Hepatocyte (in vitro differentiated cells): Measurements from ENCODE around the gene MRPS10. TPM values are rescaled to one million over a fixed set of nuclear protein-coding genes. Genes with fewer than 3 reads are reported as not detected.

Source experiments
- DNase-seq: peaks from one replicate; pipeline ENCODE4 v3.0.0-alpha.2; 2016; ENCODE audit warnings: low spot score
- H2AFZ ChIP-seq: fragments of 200-600 bp; sonication (generic); 2 replicates; pipeline ENCODE4 v1.6.0; 2016; ENCODE audit warnings: antibody characterized with exemption, mild to moderate bottlenecking
- H3K27ac ChIP-seq: fragments of 200-600 bp; sonication (generic); 2 replicates; pipeline ENCODE4 v1.5.1; 2016; ENCODE audit warnings: mild to moderate bottlenecking
- H3K27me3 ChIP-seq: fragments of 200-600 bp; sonication (generic); 2 replicates; pipeline ENCODE4 v1.6.1; 2016
- H3K36me3 ChIP-seq: fragments of 200-600 bp; sonication (generic); replicated peaks from 2 replicates; pipeline ENCODE4 v1.5.1; 2016; ENCODE audit warnings: low read depth; ENCODE audit not compliant: insufficient read depth
- H3K4me1 ChIP-seq: fragments of 200-600 bp; sonication (generic); 2 replicates; pipeline ENCODE4 v1.5.1; 2016; ENCODE audit warnings: mild to moderate bottlenecking, moderate library complexity; ENCODE audit not compliant: insufficient read depth
- H3K4me2 ChIP-seq: fragments of 200-600 bp; sonication (generic); 2 replicates; pipeline ENCODE4 v1.6.0; 2016
- H3K4me3 ChIP-seq: fragments of 200-600 bp; sonication (generic); 2 replicates; pipeline ENCODE4 v1.5.1; 2016; ENCODE audit warnings: mild to moderate bottlenecking
- H3K79me2 ChIP-seq: fragments of 200-600 bp; sonication (generic); 2 replicates; pipeline ENCODE4 v1.6.0; 2017; ENCODE audit warnings: mild to moderate bottlenecking
- H3K9me2 ChIP-seq: fragments of 200-600 bp; sonication (generic); replicated peaks from 2 replicates; pipeline ENCODE4 v1.6.0; 2017; ENCODE audit warnings: mild to moderate bottlenecking; ENCODE audit not compliant: insufficient read depth
- H3K9me3 ChIP-seq: fragments of 200-600 bp; sonication (generic); 2 replicates; pipeline ENCODE4 v1.5.1; 2016; ENCODE audit warnings: low read depth, mild to moderate bottlenecking
- H4K20me1 ChIP-seq: fragments of 200-600 bp; sonication (generic); 2 replicates; pipeline ENCODE4 v1.6.0; 2016; ENCODE audit warnings: mild to moderate bottlenecking; ENCODE audit not compliant: insufficient read depth, poor library complexity, severe bottlenecking
- CTCF ChIP-seq: fragments of 200-600 bp; sonication (generic); IDR thresholded peaks from 2 replicates; pipeline ENCODE4 v1.5.1; 2016; ENCODE audit warnings: antibody characterized with exemption, mild to moderate bottlenecking; ENCODE audit not compliant: poor library complexity
- EZH2 ChIP-seq: fragments of 200-600 bp; sonication (generic); IDR thresholded peaks from 2 replicates; pipeline ENCODE4 v1.6.1; 2016; ENCODE audit warnings: antibody characterized with exemption, mild to moderate bottlenecking, borderline replicate concordance
- EZH2phosphoT487 ChIP-seq: fragments of 200-600 bp; sonication (generic); IDR thresholded peaks from one replicate; pipeline ENCODE4 v1.6.1; 2018; ENCODE audit warnings: antibody characterized with exemption, mild to moderate bottlenecking, low read depth, moderate library complexity; ENCODE audit not compliant: unreplicated experiment, severe bottlenecking
- WGBS: methylation state at CpG from one replicate; pipeline ENCODE4 v1.1.6; 2016; ENCODE audit warnings: low lambda C conversion rate; ENCODE audit errors: missing lambda C conversion rate; 5-methylcytosine and 5-hydroxymethylcytosine counted together
- polyA plus RNA-seq: library from polyadenylated mRNA; unstranded; fragments of >200 nt; fragmentation: Nextera tagmentation; extraction: Ambion mirVana; gene quantifications from 2 replicates; pipeline ENCODE4 v1.2.1, GENCODE V29; 2016
- total RNA-seq: library from RNA; depleted of rRNA; stranded (reverse); fragments of >200 nt; gene quantifications from 2 replicates; pipeline ENCODE4 v1.2.3, GENCODE V29; 2014

The MRPS10 gene
- total and polyA plus RNA-seq, 2 experiments from 2014 or later: 26.8 to 42.8 TPM

DNA sequence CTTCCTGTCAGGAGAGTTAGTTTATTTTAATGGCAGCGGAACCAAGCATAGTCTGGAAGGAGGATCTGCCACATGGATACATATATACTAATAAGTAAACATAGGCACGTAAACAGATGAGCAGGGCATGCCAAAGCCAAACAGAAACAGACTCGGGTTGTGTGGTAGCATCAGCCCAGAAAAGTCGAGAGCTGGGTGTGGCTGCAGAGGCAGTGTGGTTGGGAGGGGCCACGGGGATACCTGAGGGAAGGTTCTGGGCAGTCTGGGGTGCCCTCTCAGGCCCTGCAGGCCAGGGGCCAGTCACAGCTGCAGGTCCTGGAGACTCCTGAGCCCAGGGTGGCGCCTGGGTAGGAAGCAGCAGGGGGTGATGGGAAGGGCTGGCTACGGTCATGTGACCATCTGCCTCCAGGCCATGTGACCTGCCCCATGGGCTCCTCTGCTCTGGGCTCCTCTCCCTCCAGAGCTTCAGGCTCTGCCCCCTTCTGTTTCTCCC is 42.8 kb upstream of the MRPS10 start:
- TF ChIP-seq CTCF: no peak
- peak overlapping the region; percentile 67 for H3K27ac ChIP-seq

DNA sequence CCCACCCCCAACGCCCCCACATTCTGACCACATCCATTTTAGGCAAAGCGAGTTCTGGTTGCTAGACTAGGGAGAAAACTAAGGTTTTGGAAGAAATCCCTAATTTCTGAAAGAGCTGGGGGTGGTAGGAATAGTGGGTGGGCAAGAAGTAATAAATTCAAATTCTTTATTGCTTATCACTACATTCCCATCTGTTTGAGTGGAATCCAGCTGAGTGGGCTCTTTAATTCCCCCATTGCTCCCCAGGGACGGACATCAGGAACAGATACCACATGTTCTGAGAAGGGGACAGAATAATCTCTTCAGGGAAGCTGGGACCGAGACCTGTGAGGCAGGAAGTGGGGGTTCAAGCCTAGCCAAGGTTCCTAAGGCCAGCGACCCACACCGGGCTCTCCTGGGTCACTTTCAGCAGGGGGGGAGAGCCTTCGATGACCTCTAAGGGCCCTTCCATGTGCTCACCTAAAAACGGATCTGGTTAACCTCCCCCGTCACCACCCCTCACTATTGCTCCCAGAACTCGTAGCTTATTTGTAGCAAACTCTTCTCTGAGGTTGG is 42.3 kb upstream of the MRPS10 start:
- H3K9me2 ChIP-seq: no peaks in the 10 kb centered on the region
- H3K4me1 ChIP-seq: peaks cover 19% of the 10 kb centered on the region
- H3K36me3 ChIP-seq: no peaks in the 10 kb centered on the region
- WGBS: 77% methylated on average over 10 of the region's 10 CpGs
- no peak for TF ChIP-seq EZH2phosphoT487
- no peak for TF ChIP-seq CTCF
- TF ChIP-seq EZH2: no peak
- H2AFZ ChIP-seq: no peak overlapping the region
- H3K27me3 ChIP-seq: no peaks in the 10 kb centered on the region
- H3K4me2 ChIP-seq: no peak overlapping the region
- H3K79me2 ChIP-seq: no peaks in the 10 kb centered on the region
- DNase-seq: no peak
- H3K27ac ChIP-seq: peak overlapping the region; percentile 67
- H3K9me3 ChIP-seq: no peaks in the 10 kb centered on the region
- H3K4me3 ChIP-seq: no peak overlapping the region
- H4K20me1 ChIP-seq: no peaks in the 10 kb centered on the region

More for the DNA sequence above, 42.8 kb upstream of the MRPS10 start:
- DNase-seq: peak; percentile 20
- H3K27me3 ChIP-seq: no peaks in the 10 kb centered on the region
- H3K4me1 ChIP-seq: peaks cover 19% of the 10 kb centered on the region
- H3K9me3 ChIP-seq: no peaks in the 10 kb centered on the region
- no peaks in the 10 kb centered on the region for H4K20me1 ChIP-seq
- no peaks in the 10 kb centered on the region for H3K36me3 ChIP-seq
- H3K4me3 ChIP-seq: no peak overlapping the region
- H2AFZ ChIP-seq: no peak overlapping the region
- no peaks in the 10 kb centered on the region for H3K79me2 ChIP-seq
- H3K4me2 ChIP-seq: peak overlapping the region; percentile 33
- 71% methylated on average over 7 of the region's 7 CpGs for WGBS
- H3K9me2 ChIP-seq: no peaks in the 10 kb centered on the region

DNA sequence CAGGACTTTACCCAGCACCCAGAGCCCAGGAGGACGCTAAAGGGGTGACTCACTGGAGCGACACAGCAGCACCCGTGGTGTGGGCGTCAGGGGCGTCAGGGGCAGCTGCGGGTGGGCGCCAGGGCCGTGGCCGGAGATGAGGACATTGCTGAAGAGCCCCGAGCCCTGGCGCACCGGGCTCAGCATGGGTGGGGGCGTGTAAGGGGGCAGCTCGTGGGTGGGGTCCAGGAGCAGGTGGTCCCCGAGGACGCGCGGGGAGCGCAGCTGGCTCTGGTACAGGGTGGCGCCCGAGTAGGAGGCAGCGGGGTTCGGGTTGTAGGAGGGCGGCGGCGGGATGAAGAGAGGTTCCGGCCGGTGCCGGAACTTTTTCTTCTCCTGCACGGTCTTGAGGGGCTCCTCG is 41.6 kb upstream of the MRPS10 start:
- no peak overlapping the region for H2AFZ ChIP-seq
- H3K4me3 ChIP-seq: no peak overlapping the region
- no peak for DNase-seq
- no peak for TF ChIP-seq EZH2phosphoT487
- no peak for TF ChIP-seq CTCF
- no peak for TF ChIP-seq EZH2
- H3K4me1 ChIP-seq: peaks cover 19% of the 10 kb centered on the region
- H3K27ac ChIP-seq: peak overlapping the region; percentile 67
- H4K20me1 ChIP-seq: no peaks in the 10 kb centered on the region
- WGBS: 97% methylated on average over 13 of the region's 31 CpGs
- no peaks in the 10 kb centered on the region for H3K9me2 ChIP-seq
- no peaks in the 10 kb centered on the region for H3K79me2 ChIP-seq
- no peaks in the 10 kb centered on the region for H3K36me3 ChIP-seq
- H3K9me3 ChIP-seq: no peaks in the 10 kb centered on the region
- no peaks in the 10 kb centered on the region for H3K27me3 ChIP-seq
- H3K4me2 ChIP-seq: no peak overlapping the region
